PC-9 (cell line): ENCODE results near the gene FAM114A2. TPM values are rescaled to one million over a fixed set of nuclear protein-coding genes. Genes with fewer than 3 reads are reported as not detected.

ENCODE experiments used
- BruUV-seq: library from RNA; stranded (reverse); fragments of 400-500 nt; replicated peaks from 2 replicates; lab custom pipeline; 2021; lab: Mats Ljungman, UMichigan
- CTCF ChIA-PET: fragments of 300-600 bp; sonication (Branson Sonifier 250); formaldehyde crosslinking; loops from one replicate; lab custom pipeline; 2022; ENCODE audit warnings: antibody characterized with exemption; lab: Charles Lee
- POLR2A ChIA-PET: fragments of 300-600 bp; sonication (Branson Sonifier 250); formaldehyde crosslinking; loops from one replicate; lab custom pipeline; 2022; ENCODE audit warnings: antibody characterized with exemption; ENCODE audit not compliant: unreplicated experiment; lab: Charles Lee
- DNase-seq, 2 experiments: peaks; one replicate each; pipeline versions ENCODE4 v3.0.0 to v3.0.0-alpha.2; 2015 to 2022; ENCODE audit warnings: mixed read lengths in 1 of 2
- H2AFZ ChIP-seq: fragments of 200-600 bp; sonication (generic); 2 replicates; pipeline ENCODE4 v1.8.1; 2017; ENCODE audit warnings: antibody characterized with exemption
- H3F3A ChIP-seq: fragments of 200-600 bp; sonication (generic); 2 replicates; pipeline ENCODE4 v1.8.1; 2017; ENCODE audit warnings: antibody characterized with exemption, mild to moderate bottlenecking, low read depth; ENCODE audit not compliant: insufficient read depth
- H3K27ac ChIP-seq: fragments of 200-600 bp; sonication (generic); 2 replicates; pipeline ENCODE4 v1.6.1; 2016; ENCODE audit warnings: mixed run types
- H3K27me3 ChIP-seq: fragments of 200-600 bp; sonication (generic); 2 replicates; pipeline ENCODE4 v1.6.1; 2016; ENCODE audit warnings: low read depth, mixed run types; ENCODE audit not compliant: insufficient read depth
- H3K36me3 ChIP-seq: fragments of 200-600 bp; sonication (generic); 2 replicates; pipeline ENCODE4 v1.6.1; 2016; ENCODE audit warnings: low read depth, mixed run types
- H3K4me1 ChIP-seq: fragments of 200-600 bp; sonication (generic); replicated peaks from 2 replicates; pipeline ENCODE4 v1.6.1; 2016; ENCODE audit warnings: mixed run types; ENCODE audit not compliant: insufficient read depth
- H3K4me2 ChIP-seq: fragments of 200-600 bp; sonication (generic); 2 replicates; pipeline ENCODE4 v1.6.1; 2017; ENCODE audit warnings: mixed run types
- H3K4me3 ChIP-seq: fragments of 200-600 bp; sonication (generic); 2 replicates; pipeline ENCODE4 v1.6.1; 2016; ENCODE audit warnings: mixed run types
- H3K79me2 ChIP-seq: fragments of 200-600 bp; sonication (generic); 2 replicates; pipeline ENCODE4 v1.6.1; 2017; ENCODE audit warnings: low read depth, mixed run types
- H3K9me2 ChIP-seq: fragments of 200-600 bp; sonication (generic); 2 replicates; pipeline ENCODE4 v1.8.1; 2017; ENCODE audit warnings: mild to moderate bottlenecking; ENCODE audit not compliant: insufficient read depth
- H3K9me3 ChIP-seq: fragments of 200-600 bp; sonication (generic); 2 replicates; pipeline ENCODE4 v1.8.1; 2016; ENCODE audit warnings: low read depth; ENCODE audit not compliant: insufficient read depth
- H4K20me1 ChIP-seq: fragments of 200-600 bp; sonication (generic); 2 replicates; pipeline ENCODE4 v1.8.1; 2017; ENCODE audit not compliant: insufficient read depth
- EZH2 ChIP-seq: fragments of 200-600 bp; sonication (generic); IDR thresholded peaks from 2 replicates; pipeline ENCODE4 v1.8.0; 2017; ENCODE audit warnings: antibody characterized with exemption, low read depth
- intact Hi-C: fragments of 100-400 bp; cut with micrococcal nuclease; formaldehyde crosslinking; loops from one replicate; pipeline ENCODE4 v1.10.0; 2022; ENCODE audit not compliant: unreplicated experiment
- total RNA-seq: library from RNA; stranded (reverse); gene quantifications from 2 replicates; pipeline ENCODE4 v1.2.3, GENCODE V29; 2021
- TF ChIP-seq, protein P1 (sequence below): fragments of 200-600 bp; sonication (generic); conservative IDR thresholded peaks from 2 replicates; pipeline ENCODE4 v1.6.1; 2017; ENCODE audit warnings: mixed run types, antibody characterized with exemption, mild to moderate bottlenecking, moderate library complexity

FAM114A2 gene
- total RNA-seq, 1 experiment from 2014 or later, result 18.9 TPM

DNA sequence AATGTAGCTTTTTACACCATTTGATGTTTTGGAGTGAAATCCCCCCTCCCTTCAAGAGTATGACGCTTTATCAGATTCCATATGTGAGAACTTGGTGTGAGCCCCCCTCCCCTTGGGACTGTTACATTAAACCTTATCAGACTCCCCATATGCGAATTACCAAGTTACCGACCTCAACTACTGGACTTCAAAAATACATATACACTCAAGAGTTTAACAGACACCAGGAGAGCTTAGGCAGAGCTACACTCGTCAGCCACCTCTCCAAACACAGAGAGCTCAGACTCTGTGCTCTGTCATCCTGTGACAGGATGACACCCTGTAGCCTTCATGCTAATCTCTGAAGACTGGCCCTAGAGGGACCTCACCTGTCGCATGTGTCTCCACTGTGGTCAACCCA lies 50.2 kb downstream of the FAM114A2 start:
- Histone ChIP-seq H3K4me1 (peaks cover 23% of the 10 kb centered on the region), H3K4me2 (no peak overlapping the region), H3K27ac (no peak overlapping the region), H4K20me1 (no peaks in the 10 kb centered on the region), H3K4me3 (no peak overlapping the region), H3K79me2 (no peaks in the 10 kb centered on the region), H3K9me2 (no peaks in the 10 kb centered on the region), H2AFZ (no peak overlapping the region), H3K36me3 (no peaks in the 10 kb centered on the region), H3F3A (peaks cover 3% of the 10 kb centered on the region; the same call in 1 of the 2 replicates), H3K9me3 (no peaks in the 10 kb centered on the region), H3K27me3 (no peaks in the 10 kb centered on the region)
- intact Hi-C loops, result no loop called here
- TF ChIP-seq, protein P1, sequence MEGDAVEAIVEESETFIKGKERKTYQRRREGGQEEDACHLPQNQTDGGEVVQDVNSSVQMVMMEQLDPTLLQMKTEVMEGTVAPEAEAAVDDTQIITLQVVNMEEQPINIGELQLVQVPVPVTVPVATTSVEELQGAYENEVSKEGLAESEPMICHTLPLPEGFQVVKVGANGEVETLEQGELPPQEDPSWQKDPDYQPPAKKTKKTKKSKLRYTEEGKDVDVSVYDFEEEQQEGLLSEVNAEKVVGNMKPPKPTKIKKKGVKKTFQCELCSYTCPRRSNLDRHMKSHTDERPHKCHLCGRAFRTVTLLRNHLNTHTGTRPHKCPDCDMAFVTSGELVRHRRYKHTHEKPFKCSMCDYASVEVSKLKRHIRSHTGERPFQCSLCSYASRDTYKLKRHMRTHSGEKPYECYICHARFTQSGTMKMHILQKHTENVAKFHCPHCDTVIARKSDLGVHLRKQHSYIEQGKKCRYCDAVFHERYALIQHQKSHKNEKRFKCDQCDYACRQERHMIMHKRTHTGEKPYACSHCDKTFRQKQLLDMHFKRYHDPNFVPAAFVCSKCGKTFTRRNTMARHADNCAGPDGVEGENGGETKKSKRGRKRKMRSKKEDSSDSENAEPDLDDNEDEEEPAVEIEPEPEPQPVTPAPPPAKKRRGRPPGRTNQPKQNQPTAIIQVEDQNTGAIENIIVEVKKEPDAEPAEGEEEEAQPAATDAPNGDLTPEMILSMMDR, result no peak
- no peak for TF ChIP-seq EZH2
- ChIA-PET CTCF (no interaction called here), POLR2A (no interaction called here)
- no TSS peak for BruUV-seq
- DNase-seq, result no peak

DNA sequence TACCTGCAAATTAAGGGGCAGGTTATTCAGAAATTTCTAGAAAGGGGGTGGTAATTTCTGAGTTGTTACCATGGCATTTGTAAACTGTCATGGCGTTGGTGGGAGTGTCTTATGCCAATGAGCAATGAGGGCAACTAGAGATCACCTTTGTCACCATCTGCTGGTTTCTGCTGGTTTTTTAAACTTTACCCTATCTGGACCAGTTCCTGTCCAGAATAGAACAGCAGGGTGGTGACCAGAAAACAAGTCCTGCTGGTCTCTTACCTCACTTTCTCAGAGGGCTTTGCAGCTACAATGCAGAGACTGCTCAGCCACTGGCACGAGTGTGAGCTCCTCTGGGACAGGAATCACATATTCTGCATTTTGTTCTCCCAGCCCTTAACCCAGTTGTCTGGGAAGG lies 51.4 kb downstream of the FAM114A2 start:
- Histone ChIP-seq H3F3A (peaks cover 3% of the 10 kb centered on the region; the same call in 1 of the 2 replicates), H4K20me1 (no peaks in the 10 kb centered on the region), H3K9me2 (no peaks in the 10 kb centered on the region), H3K4me2 (peak overlapping the region; percentile 70), H3K27me3 (no peaks in the 10 kb centered on the region), H3K4me1 (peaks cover 23% of the 10 kb centered on the region), H3K27ac (peak overlapping the region; percentile 52), H3K79me2 (no peaks in the 10 kb centered on the region), H3K36me3 (no peaks in the 10 kb centered on the region), H2AFZ (no peak overlapping the region), H3K4me3 (no peak overlapping the region), H3K9me3 (no peaks in the 10 kb centered on the region)
- intact Hi-C loops, result no loop called here
- TF ChIP-seq EZH2, result no peak
- TF ChIP-seq, protein P1, result no peak
- no TSS peak for BruUV-seq
- POLR2A ChIA-PET, result interaction anchor here (0.6 kb wide), 1 partner anchor 203 kb away, joined by 5 read pairs; the partner anchor contains the start of gene GALNT10
- DNase-seq, result peak; percentile 12 to 85
- CTCF ChIA-PET, result no interaction called here

DNA sequence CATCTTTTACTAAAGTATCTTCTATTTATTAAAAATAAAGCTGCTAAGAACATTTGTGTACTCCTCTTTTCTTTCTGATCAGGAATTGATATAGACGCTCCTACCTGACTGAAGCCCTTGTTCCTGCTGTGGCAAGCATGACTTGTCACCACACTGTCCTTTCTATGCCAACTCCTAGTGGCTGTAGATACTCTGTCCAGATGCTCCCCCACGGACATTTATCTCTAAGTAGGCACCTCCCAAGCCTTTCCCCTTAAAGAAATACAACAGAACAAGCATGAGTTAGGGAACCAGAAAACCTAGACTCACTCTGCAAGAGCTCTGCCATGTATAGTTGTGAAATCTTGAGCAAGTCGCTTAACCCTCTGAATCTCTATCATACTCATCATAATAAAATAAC lies 53.2 kb downstream of the FAM114A2 start:
- Histone ChIP-seq H3K4me3 (no peak overlapping the region), H3K4me1 (peaks cover 18% of the 10 kb centered on the region), H4K20me1 (no peaks in the 10 kb centered on the region), H3K4me2 (no peak overlapping the region), H3K27ac (no peak overlapping the region), H3K9me3 (no peaks in the 10 kb centered on the region), H3F3A (peaks cover 3% of the 10 kb centered on the region; the same call in 1 of the 2 replicates), H2AFZ (no peak overlapping the region), H3K79me2 (no peaks in the 10 kb centered on the region), H3K27me3 (no peaks in the 10 kb centered on the region), H3K36me3 (no peaks in the 10 kb centered on the region), H3K9me2 (no peaks in the 10 kb centered on the region)
- CTCF ChIA-PET, result no interaction called here
- no peak for TF ChIP-seq EZH2
- TF ChIP-seq, protein P1, result no peak
- intact Hi-C loops, result no loop called here
- DNase-seq, result no peak
- POLR2A ChIA-PET, result no interaction called here
- BruUV-seq, result no TSS peak
